ENCODE results near the gene ARHGAP27. TPM values are rescaled to one million over a fixed set of nuclear protein-coding genes. Genes with fewer than 3 reads are reported as not detected.

ARHGAP27 gene
- total and polyA plus RNA-seq, 2 of the 4 experiments (the other 2 are of a cell fraction), result under 0.01 to 0.89 TPM

GRCh38 chr17:45347444-45347843 is 85.2 kb downstream of the ARHGAP27 start:
- Histone ChIP-seq H2AK5ac (ENCODE audit: low read depth, low read length) (no peak overlapping the region), H4K20me1 (ENCODE audit: insufficient read depth, low read length) (no peaks in the 10 kb centered on the region), H3K18ac (ENCODE audit: low read depth, low read length) (no peak overlapping the region), H2AFZ (replicated peaks; ENCODE audit: low read length, poor library complexity) (no peak overlapping the region), H3K4me2 (ENCODE audit: low read depth, low read length) (no peak overlapping the region), H4K5ac (ENCODE audit: low read depth, low read length) (no peak overlapping the region), H3K23ac (ENCODE audit: low read depth, low read length) (no peak overlapping the region), H2AK9ac (replicated peaks; ENCODE audit: low read depth, low read length, poor library complexity) (no peak overlapping the region), H4K91ac (ENCODE audit: insufficient read depth, low read depth, low read length) (no peak overlapping the region), H3K4me3 (ENCODE audit: insufficient read depth, low read depth, low read length) (no peak overlapping the region), H2BK5ac (ENCODE audit: low read depth, low read length, poor library complexity, severe bottlenecking) (no peak overlapping the region), H3K9ac (ENCODE audit: low read depth, low read length) (no peak overlapping the region), H3K36me3 (ENCODE audit: control insufficient read depth, insufficient read depth, low read length) (no peaks in the 10 kb centered on the region), H3K56ac (ENCODE audit: extremely low read depth, insufficient read depth, low read length) (no peak overlapping the region), H3K4ac (ENCODE audit: low read depth, low read length) (no peak overlapping the region), H3K79me1 (ENCODE audit: low read depth in 1 of 2, low read length in 2 of 2) (no peaks in the 10 kb centered on the region), H3K4me1 (ENCODE audit: control insufficient read depth, insufficient read depth, low read length) (peaks cover 16% of the 10 kb centered on the region), H2BK15ac (ENCODE audit: low read depth, low read length) (no peak overlapping the region), H3K9me1 (ENCODE audit: insufficient read depth, low read length) (peaks cover 5% of the 10 kb centered on the region), H3K9me3 (ENCODE audit: control insufficient read depth, insufficient read depth, low read length) (peaks cover 4% of the 10 kb centered on the region; the same call in 1 of the 2 replicates), H2BK120ac (ENCODE audit: low read depth, low read length) (no peak overlapping the region), H3K14ac (replicated peaks; ENCODE audit: low read depth, low read length) (no peak overlapping the region), H2BK20ac (ENCODE audit: low read depth, low read length) (no peak overlapping the region), H3K27ac (ENCODE audit: insufficient read depth, low read length) (no peak overlapping the region), H4K8ac (ENCODE audit: low read depth in 2 of 2, low read length in 2 of 2) (no peak overlapping the region), H3K27me3 (ENCODE audit: control insufficient read depth, insufficient read depth, low read length) (no peaks in the 10 kb centered on the region)
- intact Hi-C loops (cut with micrococcal nuclease), result no loop called here
- ChIA-PET CTCF (no interaction called here), POLR2A (ENCODE audit: unreplicated experiment) (no interaction called here)
- BruUV-seq (replicated peaks), result no TSS peak
- in situ Hi-C loops (cut with MboI; ENCODE audit: low sequenced_read_pairs), result no loop called here
- dilution Hi-C loops (cut with HindIII; ENCODE audit: low sequenced_read_pairs, unreplicated experiment), result no loop called here
- WGBS, 2 experiments (ENCODE audit: extremely low coverage in 2 of 2, insufficient read length in 1 of 2), result no CpG with 5 or more reads among the region's 6 CpGs
- DNase-seq (no peak), ATAC-seq (ENCODE audit: low read depth) (no peak)
- no peak for TF ChIP-seq CEBPB (IDR thresholded peaks at IDR 0.05; ENCODE audit: low read depth, low read length)
- TF ChIP-seq NFE2L2 (IDR thresholded peaks at IDR 0.05; ENCODE audit: low read depth, low read length), result no peak
- TF ChIP-seq RAD21 (IDR thresholded peaks at IDR 0.05; ENCODE audit: low read length), result no peak
- no peak for TF ChIP-seq SMC3 (IDR thresholded peaks at IDR 0.05; ENCODE audit: low read depth, low read length)
- no peak for TF ChIP-seq USF2 (IDR thresholded peaks at IDR 0.05; ENCODE audit: low read depth, low read length)
- TF ChIP-seq MAFK (IDR thresholded peaks at IDR 0.05; ENCODE audit: low read depth, low read length), result no peak
- TF ChIP-seq BHLHE40 (IDR thresholded peaks at IDR 0.05; ENCODE audit: low read depth, low read length), result no peak
- TF ChIP-seq FOS (IDR thresholded peaks at IDR 0.05; ENCODE audit: low read depth, low read length), result no peak
- TF ChIP-seq RFX5 (IDR thresholded peaks at IDR 0.05; ENCODE audit: low read depth, low read length), result no peak
- no peak for TF ChIP-seq MAZ (IDR thresholded peaks at IDR 0.05; ENCODE audit: borderline replicate concordance, low read depth, low read length)
- TF ChIP-seq POLR2A (IDR thresholded peaks at IDR 0.05; ENCODE audit: low read depth, low read length), result no peak
- no peak for TF ChIP-seq CHD1 (IDR thresholded peaks at IDR 0.05; ENCODE audit: low read depth, low read length)
- TF ChIP-seq ELK1 (IDR thresholded peaks at IDR 0.05; ENCODE audit: borderline replicate concordance, low read depth, low read length), result no peak
- TF ChIP-seq MXI1 (IDR thresholded peaks at IDR 0.05; ENCODE audit: borderline replicate concordance, low read depth, low read length), result no peak
- no peak for TF ChIP-seq CTCF (conservative IDR thresholded peaks at IDR 0.05; ENCODE audit: low read depth, low read length)
- TF ChIP-seq RCOR1 (IDR thresholded peaks at IDR 0.05; ENCODE audit: insufficient replicate concordance, low read length), result no peak

Measured in IMR-90 (cell line).